NCI-H2081 (cell line): ENCODE data around the gene WDR7.

ENCODE experiments used
- DNase-seq, 2 experiments: peaks; one replicate each; lab custom pipeline; 2025; lab: John Stamatoyannopoulos, UW

Gene WDR7

GRCh38 chr18:57048351-57048750 lies 397.2 kb downstream of the WDR7 start:
- DNase-seq: no peak

- DNase-seq: no peak
Observed at GRCh38 chr18:57048859-57049258, 397.7 kb downstream of the WDR7 start.

- no peak for DNase-seq
Observed at GRCh38 chr18:57050310-57050949, 399.3 kb downstream of the WDR7 start.

GRCh38 chr18:57051021-57051656 lies 400.0 kb downstream of the WDR7 start:
- DNase-seq: no peak

GRCh38 chr18:57051657-57052044 lies 400.5 kb downstream of the WDR7 start:
- DNase-seq: peak; percentile 1 to 17

- no peak for DNase-seq
Observed at GRCh38 chr18:57052173-57052572, 401.0 kb downstream of the WDR7 start.

GRCh38 chr18:57052759-57053158 lies 401.6 kb downstream of the WDR7 start:
- no peak for DNase-seq

GRCh38 chr18:57054891-57055290 lies 403.7 kb downstream of the WDR7 start:
- DNase-seq: no peak

GRCh38 chr18:57057890-57058289 lies 406.7 kb downstream of the WDR7 start:
- no peak for DNase-seq

- DNase-seq: no peak
Observed at GRCh38 chr18:57058734-57059133, 407.6 kb downstream of the WDR7 start.

GRCh38 chr18:57059366-57059765 lies 408.2 kb downstream of the WDR7 start:
- DNase-seq: no peak

- no peak for DNase-seq
Observed at GRCh38 chr18:57060814-57061213, 409.7 kb downstream of the WDR7 start.

- DNase-seq: no peak
Observed at GRCh38 chr18:57062178-57062577, 411.0 kb downstream of the WDR7 start.

- no peak for DNase-seq
Observed at GRCh38 chr18:57062844-57063243, 411.7 kb downstream of the WDR7 start.

GRCh38 chr18:57063601-57064103 lies 412.5 kb downstream of the WDR7 start:
- DNase-seq: no peak

GRCh38 chr18:57073501-57074187 lies 422.5 kb downstream of the WDR7 start:
- no peak for DNase-seq

GRCh38 chr18:57075716-57076400 lies 424.7 kb downstream of the WDR7 start:
- DNase-seq: no peak

GRCh38 chr18:57077005-57077765 lies 426.0 kb downstream of the WDR7 start:
- no peak for DNase-seq

- no peak for DNase-seq
Observed at GRCh38 chr18:57077786-57078552, 426.8 kb downstream of the WDR7 start.

GRCh38 chr18:57078614-57079013 lies 427.5 kb downstream of the WDR7 start:
- no peak for DNase-seq

- no peak for DNase-seq
Observed at GRCh38 chr18:57080479-57080878, 429.3 kb downstream of the WDR7 start.
